Subcutaneous adipose tissue (tissue), 4 donors: ENCODE data around the gene CCDC27. TPM values are rescaled to one million over a fixed set of nuclear protein-coding genes. Genes with fewer than 3 reads are reported as not detected.

ENCODE experiments used
- total RNA-seq, 4 donors: library from RNA; depleted of rRNA; stranded (reverse); fragments of >200 nt; gene quantifications; one replicate each; pipeline ENCODE4 v1.1.0, GENCODE V29; 2016
- TF ChIP-seq, protein P1 (sequence below): fragments of 450-650 bp; IDR thresholded peaks from one replicate; pipeline ENCODE4 v1.5.1; 2016; ENCODE audit warnings: low read depth, mild to moderate bottlenecking, control low read depth, antibody characterized with exemption, moderate library complexity

Gene CCDC27
- total RNA-seq, 4 donors from 2014 or later = not detected

DNA sequence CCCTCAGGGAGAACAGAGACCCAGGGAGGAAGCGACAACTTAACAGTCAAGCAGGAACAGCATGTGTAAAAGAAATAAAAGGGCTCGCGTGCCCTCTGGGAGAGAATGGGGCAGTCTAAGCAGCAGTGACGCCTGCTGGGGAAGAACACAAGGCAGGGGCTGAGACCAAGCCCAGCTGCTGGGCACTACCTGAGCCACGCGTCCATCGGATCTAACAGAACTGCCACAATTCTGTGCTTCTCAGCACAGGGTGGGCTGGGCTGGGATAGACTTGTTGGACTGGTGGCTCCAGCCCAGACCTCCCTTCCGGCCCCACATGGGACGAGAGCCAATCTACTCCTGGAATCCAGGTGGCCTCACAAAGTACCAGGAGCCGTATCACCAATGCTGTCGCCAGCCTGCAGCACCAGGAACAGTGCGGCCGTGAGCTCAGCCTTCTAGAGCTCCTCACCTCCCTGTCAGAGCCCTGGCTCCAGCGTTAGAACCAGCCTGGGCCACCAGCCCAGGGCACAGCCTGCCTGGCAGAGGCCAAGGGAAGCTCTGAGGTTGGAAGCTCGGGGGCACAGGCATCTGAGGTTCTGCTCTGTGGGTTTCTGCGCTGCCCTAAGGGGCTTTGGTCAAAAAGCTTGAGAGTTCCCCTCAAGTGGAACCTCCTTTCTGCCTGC, 36.6 kb downstream of the CCDC27 start:
- TF ChIP-seq, protein P1, sequence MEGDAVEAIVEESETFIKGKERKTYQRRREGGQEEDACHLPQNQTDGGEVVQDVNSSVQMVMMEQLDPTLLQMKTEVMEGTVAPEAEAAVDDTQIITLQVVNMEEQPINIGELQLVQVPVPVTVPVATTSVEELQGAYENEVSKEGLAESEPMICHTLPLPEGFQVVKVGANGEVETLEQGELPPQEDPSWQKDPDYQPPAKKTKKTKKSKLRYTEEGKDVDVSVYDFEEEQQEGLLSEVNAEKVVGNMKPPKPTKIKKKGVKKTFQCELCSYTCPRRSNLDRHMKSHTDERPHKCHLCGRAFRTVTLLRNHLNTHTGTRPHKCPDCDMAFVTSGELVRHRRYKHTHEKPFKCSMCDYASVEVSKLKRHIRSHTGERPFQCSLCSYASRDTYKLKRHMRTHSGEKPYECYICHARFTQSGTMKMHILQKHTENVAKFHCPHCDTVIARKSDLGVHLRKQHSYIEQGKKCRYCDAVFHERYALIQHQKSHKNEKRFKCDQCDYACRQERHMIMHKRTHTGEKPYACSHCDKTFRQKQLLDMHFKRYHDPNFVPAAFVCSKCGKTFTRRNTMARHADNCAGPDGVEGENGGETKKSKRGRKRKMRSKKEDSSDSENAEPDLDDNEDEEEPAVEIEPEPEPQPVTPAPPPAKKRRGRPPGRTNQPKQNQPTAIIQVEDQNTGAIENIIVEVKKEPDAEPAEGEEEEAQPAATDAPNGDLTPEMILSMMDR = no peak

DNA sequence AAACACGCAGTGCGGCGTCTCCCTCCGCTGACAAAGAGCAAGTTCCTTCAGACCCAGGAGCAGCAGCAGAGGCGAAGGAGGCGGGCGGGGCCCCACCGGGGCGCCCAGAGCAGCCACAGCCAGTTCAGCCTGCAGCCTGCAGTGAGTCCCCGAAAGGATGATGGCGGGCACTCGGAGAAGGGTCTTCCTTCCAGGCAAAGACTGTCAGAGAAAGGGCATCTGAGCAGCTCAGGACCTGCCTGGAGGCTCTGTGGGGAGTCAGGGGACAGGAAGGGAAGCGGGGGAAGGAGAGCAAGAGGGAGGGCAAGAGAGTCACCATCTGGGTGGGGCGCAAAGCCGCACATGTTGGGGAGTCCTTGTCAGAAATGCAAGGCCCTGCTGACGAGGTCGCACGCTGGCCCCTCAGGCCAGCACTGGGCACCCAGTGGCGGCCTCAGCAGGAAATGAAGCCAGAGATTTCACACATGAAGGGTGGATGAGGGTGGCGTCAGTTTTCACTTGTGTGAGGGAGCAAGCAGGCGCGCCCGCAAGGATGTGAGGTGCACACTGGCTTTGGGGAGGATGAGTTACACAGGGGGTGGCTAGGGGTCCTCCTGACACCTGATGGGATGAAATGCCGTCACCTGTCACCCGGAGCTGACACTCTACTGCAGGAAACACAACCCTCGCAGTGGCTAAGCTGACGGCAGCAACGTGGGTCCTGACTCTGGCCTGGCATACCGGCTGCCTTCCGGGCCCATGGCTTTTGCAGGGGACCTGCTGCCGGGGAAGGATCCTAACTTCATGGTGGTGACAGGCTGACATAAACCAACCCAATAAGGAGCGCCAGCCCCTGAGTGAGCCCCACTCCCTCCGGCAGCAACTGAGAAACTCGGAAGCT, 37.4 kb downstream of the CCDC27 start:
- TF ChIP-seq, protein P1 = no peak

DNA sequence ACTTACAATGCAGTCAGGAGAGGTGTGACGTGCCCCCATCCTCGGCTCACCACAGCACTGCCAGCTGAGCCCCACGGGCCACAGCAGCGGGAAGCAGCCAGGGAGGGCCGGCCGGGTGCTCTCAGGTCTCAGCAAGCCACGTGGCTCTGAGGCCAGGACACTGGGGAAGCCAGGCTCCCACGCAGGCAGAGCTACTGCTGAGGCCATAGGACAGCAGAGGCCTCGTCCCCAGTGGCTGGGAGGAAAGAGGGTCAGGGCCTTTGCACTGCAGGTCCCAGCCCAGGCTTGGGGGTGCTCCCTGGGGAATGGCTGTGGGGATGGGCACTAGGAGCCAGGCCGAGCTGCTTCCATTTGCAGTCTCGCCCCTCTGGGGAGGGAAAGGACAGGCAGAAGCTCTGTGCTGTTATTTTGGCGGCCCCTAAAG, 38.3 kb downstream of the CCDC27 start:
- TF ChIP-seq, protein P1 = no peak

DNA sequence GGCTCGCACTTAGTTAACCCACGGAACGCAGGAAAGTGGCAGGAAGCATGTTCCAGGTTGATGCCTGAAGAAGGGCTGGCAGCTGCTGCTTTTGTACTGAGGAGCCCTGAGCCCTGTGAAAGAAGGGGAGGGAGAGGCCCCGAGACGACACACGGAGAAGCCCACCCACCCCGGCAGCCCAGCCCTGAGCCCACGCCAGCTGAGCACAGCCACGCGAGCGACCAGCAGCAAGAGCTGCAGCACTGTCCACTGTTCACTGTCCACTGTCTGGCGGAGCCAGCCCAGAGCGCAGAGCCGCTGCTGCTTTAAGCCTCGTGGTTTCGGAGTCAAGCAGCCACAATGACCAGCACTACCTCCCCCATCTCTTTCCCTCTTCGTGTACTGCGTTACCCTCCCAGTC, 38.7 kb downstream of the CCDC27 start:
- TF ChIP-seq, protein P1 = no peak

DNA sequence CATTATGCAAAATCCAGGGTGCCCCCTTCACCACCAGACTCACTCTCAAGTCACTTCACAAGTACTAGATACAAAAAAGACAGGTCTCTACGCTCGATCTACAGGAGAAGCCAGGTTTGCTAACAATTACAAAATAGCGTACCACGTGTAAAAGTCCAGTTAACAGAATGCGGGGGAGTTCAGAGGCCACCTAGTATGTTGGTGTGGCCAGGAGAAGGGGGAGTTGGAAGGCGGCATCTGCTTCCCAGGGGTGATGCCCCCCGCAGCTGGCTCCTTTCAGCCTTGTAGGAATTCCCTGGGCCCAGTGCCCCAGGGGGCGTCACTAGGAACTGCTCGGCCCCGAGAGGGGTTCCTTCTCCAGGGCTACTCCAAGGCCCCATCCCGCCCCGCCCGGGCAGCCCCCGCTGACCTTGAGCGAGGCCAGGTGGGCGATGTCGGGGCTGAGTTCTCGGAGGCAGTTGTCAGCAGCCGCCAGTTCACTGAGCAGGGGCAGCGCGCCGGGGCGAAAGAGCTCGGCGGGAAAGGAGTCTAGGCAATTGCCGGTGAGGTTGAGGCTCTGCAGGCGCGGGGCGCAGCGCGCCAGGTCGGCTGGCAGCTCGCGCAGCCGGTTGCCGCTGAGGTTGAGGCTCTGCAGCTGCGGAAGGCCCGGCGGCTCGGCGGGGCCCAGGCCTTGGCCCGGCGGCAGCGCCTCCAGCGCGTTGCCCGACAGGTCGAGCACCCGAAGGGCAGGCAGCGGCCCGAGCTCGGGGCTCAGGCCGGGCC, 43.4 kb downstream of the CCDC27 start:
- TF ChIP-seq, protein P1 = no peak

DNA sequence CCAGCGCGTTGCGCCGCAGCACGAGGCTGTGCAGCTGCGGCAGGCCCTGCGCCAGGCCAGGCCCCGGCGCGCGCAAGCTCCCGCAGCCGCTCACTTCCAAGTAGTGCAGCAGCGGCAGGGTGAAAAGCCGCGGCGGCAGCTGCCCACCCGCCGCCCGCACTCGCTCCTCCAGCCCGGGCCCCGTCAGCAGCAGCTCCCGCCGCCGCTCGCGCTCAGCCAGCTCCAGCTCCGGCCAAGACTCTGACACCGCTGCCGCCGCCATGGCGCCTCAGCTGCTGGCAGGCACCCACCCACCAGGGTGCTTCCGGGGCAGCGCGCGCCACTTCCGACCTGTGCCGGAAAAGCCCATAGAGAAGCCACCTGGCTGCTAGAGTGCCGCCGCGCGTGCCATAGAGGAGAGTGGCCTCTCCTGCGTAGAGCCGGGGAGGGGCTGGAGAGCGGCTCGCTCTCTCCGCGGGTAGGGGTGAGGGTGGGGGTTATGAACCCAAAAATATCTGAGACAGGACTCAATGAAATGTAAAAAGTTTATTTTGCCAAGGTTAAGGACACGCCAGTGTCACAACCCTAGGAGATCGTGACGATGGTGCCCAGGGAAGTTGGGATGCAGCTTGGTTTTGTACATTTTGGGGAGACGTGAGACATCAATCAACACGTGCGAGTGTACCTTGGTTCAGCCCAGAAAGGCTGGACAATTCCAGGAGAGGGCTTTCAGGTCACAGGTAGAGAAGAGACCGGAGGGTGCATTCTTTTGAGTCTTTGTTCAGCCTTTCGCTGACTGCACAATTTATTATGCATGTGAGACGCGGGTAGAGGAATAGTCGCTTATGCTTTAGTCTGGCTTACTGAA, 44.2 kb downstream of the CCDC27 start, which contains the start of gene LRRC47:
Gene LRRC47, minus strand, starts transcription at position 284 of the 847 bp plus-strand sequence. Its CDS starts 22 bp downstream, at position 262.
- TF ChIP-seq, protein P1 = no peak
